Smooth muscle cell of the pulmonary artery (primary cell): ENCODE results near the gene ODAM. TPM values are rescaled to one million over a fixed set of nuclear protein-coding genes. Genes with fewer than 3 reads are reported as not detected.

Source experiments
- total RNA-seq: library from RNA; depleted of rRNA; stranded (reverse); fragments of >200 nt; gene quantifications from 2 replicates; pipeline ENCODE4 v1.2.3, GENCODE V29; 2014

ODAM gene, protein sequence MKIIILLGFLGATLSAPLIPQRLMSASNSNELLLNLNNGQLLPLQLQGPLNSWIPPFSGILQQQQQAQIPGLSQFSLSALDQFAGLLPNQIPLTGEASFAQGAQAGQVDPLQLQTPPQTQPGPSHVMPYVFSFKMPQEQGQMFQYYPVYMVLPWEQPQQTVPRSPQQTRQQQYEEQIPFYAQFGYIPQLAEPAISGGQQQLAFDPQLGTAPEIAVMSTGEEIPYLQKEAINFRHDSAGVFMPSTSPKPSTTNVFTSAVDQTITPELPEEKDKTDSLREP
- not detected in 2 replicates for total RNA-seq

DNA sequence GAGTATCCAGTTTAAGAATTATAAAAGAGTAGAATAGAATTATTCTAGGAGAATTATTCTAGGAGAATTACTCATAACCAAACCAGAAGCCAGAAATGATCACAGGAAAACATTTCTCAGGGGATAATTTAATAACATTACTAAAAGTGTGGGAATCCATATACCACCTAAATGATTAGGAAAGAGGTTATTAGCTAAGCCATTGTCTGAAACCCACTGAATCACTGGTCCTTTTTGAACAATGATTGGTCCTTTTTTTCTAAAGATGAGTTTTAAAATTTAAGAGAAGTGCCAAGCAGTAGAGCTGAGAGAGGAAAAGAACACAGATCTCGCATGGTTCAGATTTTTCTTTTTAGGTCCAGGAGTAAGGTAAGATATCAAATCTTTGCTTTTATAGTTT, at the start of gene ODAM:
ODAM (plus strand) TSS at position 301 of the 400 bp plus-strand sequence. CDS start 819 bp downstream, outside the sequence.

DNA sequence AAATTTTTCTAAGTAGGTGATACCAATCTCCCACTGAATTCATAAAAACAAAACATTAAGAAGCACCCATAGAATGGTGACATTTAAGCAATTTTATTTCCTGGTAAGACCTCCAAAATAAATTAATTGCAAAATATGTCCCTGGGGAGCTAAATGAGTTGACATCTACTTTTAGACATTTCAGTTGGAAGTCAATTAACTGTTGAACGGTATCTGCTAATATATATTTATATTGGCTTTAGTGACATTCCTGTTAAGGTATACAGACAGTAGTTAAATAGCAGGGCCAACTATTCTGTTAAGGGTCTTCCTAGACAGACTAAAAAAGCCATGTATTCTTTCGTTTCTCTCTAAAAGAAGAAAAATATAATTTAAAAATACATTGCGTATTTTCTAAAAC, 41.6 kb upstream of the ODAM start, which contains the start of gene PRR27:
PRR27 (plus strand) TSS at position 301 of the 400 bp plus-strand sequence. CDS start 139 bp downstream, outside the sequence.

DNA sequence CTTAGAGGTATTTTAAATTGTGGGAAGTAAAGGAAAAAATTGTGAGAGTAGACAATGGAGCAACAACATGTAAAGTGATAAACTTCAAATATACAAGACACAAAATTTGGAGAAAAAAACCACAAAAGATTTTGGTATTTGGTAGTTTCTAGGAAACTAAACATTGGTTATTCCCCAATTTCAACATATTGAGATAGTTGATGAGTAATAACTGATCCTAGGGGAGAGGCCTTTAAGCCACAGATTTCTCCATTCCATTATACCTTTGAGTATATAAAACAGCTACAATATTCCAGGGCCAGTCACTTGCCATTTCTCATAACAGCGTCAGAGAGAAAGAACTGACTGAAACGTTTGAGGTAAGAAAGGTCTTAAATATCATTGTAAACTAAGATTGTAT, 30.3 kb downstream of the ODAM start, which contains the start of gene FDCSP:
FDCSP (plus strand) TSS at position 301 of the 400 bp plus-strand sequence. CDS start 5,071 bp downstream, outside the sequence.

DNA sequence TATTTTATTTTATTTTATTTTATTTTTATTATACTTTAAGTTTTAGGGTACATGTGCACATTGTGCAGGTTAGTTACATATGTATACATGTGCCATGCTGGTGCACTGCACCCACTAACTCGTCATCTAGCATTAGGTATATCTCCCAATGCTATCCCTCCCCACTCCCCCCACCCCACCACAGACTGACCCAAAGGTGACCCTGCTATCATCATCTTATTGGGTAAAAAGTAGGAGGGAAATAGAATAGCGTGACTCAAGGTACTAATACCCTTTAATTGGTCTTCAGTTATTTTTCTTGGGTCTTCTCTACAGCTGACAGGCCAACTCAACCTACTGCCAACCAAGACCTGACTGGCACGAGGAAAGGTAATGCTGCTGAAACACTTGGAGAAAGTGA, 46.8 kb downstream of the ODAM start, which contains the start of gene CSN3:
CSN3 (plus strand) TSS at position 301 of the 400 bp plus-strand sequence. CDS start 2,223 bp downstream, outside the sequence.

Other genes with a start within 250 kb of the ODAM start
- gene CSN2, start 230.0 kb upstream of the ODAM start, total RNA-seq = not detected in 2 replicates
- gene STATH, start 199.8 kb upstream of the ODAM start, total RNA-seq = not detected in 2 replicates
- gene HTN3, start 167.3 kb upstream of the ODAM start, total RNA-seq = not detected in 2 replicates
- not detected in 2 replicates for gene HTN1, start 145.3 kb upstream of the ODAM start, total RNA-seq
- gene PRR27, start 41.5 kb upstream of the ODAM start, total RNA-seq = not detected in 2 replicates
- gene FDCSP, start 30.4 kb downstream of the ODAM start, total RNA-seq = not detected in 2 replicates
- not detected in 2 replicates for gene CSN3, start 46.9 kb downstream of the ODAM start, total RNA-seq
- not detected in 2 replicates for gene CABS1, start 139.3 kb downstream of the ODAM start, total RNA-seq
- gene SMR3A, start 165.0 kb downstream of the ODAM start, total RNA-seq = not detected in 2 replicates
- not detected in 2 replicates for gene SMR3B, start 187.4 kb downstream of the ODAM start, total RNA-seq
- not detected in 2 replicates for gene OPRPN, start 202.2 kb downstream of the ODAM start, total RNA-seq